Measurements from ENCODE around the gene UBR1.

UBR1 gene

DNA sequence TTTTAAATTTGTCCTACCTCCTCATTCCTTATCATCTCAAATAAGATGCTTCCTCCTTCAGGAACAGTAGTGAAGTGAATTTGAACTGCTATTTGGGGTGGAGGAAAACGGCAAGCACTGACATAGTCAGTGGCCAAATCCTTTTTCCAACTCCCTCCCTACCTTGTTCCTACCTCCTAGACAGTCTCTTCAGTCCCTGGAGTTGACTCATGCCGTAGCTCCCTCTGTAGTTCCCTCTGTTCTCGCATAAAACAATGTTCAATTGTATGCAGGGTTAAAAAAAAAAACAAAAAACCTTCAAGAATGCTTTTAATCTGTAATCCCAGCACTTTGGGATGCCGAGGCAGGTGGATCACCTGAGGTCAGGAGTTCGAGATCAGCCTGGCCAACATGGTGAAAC, 1.4 kb downstream of the UBR1 start:
- Histone ChIP-seq H3K4me3 (ENCODE audit: low read depth, low read length) (peak overlapping the region; percentile 98; the same call in 1 of the 2 replicates), H3K9me3 (no peaks in the 10 kb centered on the region)
- no peak for DNase-seq

GRCh38 chr15:43103907-43104306, 1.9 kb downstream of the UBR1 start:
- no peak overlapping the region; the same call in 1 of the 2 replicates for H3K4me3 ChIP-seq (ENCODE audit: low read depth, low read length)

More for the DNA sequence above, 1.4 kb downstream of the UBR1 start:
- no peaks in the 10 kb centered on the region for H3K4me1 ChIP-seq
- TF ChIP-seq, protein P1, sequence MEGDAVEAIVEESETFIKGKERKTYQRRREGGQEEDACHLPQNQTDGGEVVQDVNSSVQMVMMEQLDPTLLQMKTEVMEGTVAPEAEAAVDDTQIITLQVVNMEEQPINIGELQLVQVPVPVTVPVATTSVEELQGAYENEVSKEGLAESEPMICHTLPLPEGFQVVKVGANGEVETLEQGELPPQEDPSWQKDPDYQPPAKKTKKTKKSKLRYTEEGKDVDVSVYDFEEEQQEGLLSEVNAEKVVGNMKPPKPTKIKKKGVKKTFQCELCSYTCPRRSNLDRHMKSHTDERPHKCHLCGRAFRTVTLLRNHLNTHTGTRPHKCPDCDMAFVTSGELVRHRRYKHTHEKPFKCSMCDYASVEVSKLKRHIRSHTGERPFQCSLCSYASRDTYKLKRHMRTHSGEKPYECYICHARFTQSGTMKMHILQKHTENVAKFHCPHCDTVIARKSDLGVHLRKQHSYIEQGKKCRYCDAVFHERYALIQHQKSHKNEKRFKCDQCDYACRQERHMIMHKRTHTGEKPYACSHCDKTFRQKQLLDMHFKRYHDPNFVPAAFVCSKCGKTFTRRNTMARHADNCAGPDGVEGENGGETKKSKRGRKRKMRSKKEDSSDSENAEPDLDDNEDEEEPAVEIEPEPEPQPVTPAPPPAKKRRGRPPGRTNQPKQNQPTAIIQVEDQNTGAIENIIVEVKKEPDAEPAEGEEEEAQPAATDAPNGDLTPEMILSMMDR (IDR thresholded peaks at IDR 0.05; ENCODE audit: low read depth, low read length) = no peak
- no peaks in the 10 kb centered on the region for H3K27me3 ChIP-seq
- H3K36me3 ChIP-seq = peaks cover 22% of the 10 kb centered on the region

DNA sequence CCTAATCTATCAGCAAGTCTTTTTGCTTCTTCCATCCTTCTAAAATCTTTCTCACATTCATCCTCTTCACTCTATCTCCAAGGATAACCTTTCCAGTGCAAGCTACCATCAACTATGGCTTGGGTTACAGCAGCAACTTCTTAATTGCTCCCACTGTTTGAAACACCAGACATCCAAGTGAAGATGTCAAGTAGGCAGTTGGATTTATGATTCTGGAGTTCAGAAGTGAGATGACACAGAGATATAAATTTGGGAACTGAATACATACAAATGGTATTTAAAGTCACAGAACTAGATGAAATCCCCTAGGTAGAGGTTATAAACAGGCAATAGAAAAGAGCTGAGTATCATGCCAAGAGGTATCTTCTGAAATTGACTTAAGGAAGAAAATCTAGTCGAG, 3.7 kb downstream of the UBR1 start:
- Histone ChIP-seq H3K36me3 (peaks cover 28% of the 10 kb centered on the region), H3K4me3 (ENCODE audit: low read depth, low read length) (no peak overlapping the region), H3K9me3 (no peaks in the 10 kb centered on the region), H3K4me1 (no peaks in the 10 kb centered on the region), H3K27me3 (no peaks in the 10 kb centered on the region)
- TF ChIP-seq, protein P1 (IDR thresholded peaks at IDR 0.05; ENCODE audit: low read depth, low read length) = no peak
- no peak for DNase-seq

More at GRCh38 chr15:43103907-43104306, 1.9 kb downstream of the UBR1 start:
- no peaks in the 10 kb centered on the region for H3K9me3 ChIP-seq
- no peak for DNase-seq
- TF ChIP-seq, protein P1 (IDR thresholded peaks at IDR 0.05; ENCODE audit: low read depth, low read length) = no peak
- H3K4me1 ChIP-seq = no peaks in the 10 kb centered on the region
- H3K27me3 ChIP-seq = no peaks in the 10 kb centered on the region
- H3K36me3 ChIP-seq = peaks cover 23% of the 10 kb centered on the region

GRCh38 chr15:43100971-43101370, 4.9 kb downstream of the UBR1 start:
- no peaks in the 10 kb centered on the region for H3K27me3 ChIP-seq
- no peak overlapping the region for H3K4me3 ChIP-seq (ENCODE audit: low read depth, low read length)
- TF ChIP-seq, protein P1 (IDR thresholded peaks at IDR 0.05; ENCODE audit: low read depth, low read length) = no peak
- peaks cover 28% of the 10 kb centered on the region for H3K36me3 ChIP-seq
- H3K4me1 ChIP-seq = no peaks in the 10 kb centered on the region
- no peaks in the 10 kb centered on the region for H3K9me3 ChIP-seq
- no peak for DNase-seq

GRCh38 chr15:43099105-43099845, 6.6 kb downstream of the UBR1 start:
- Histone ChIP-seq H3K9me3 (no peaks in the 10 kb centered on the region), H3K4me3 (ENCODE audit: low read depth, low read length) (no peak overlapping the region), H3K4me1 (no peaks in the 10 kb centered on the region), H3K27me3 (no peaks in the 10 kb centered on the region), H3K36me3 (peaks cover 28% of the 10 kb centered on the region)
- DNase-seq = no peak
- TF ChIP-seq, protein P1 (IDR thresholded peaks at IDR 0.05; ENCODE audit: low read depth, low read length) = no peak

DNA sequence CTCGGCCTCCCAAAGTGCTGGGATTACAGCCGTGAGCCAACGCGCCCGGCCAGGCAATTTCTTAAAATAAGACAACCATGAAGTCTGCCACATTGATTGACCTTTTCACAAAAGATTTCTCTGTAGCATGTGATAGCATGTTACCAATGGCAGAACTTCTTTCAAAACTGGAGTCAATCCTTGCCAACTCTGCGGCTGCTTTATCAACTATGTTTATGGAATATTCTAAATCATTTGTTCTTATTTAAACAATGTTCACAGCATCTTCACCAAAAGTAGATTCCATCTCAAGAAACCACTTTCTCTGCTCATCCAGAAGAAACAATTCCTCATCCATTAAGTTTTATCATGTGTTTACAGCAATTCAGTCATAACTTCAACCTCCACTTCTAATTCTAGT, 9.4 kb downstream of the UBR1 start:
- Histone ChIP-seq H3K36me3 (peaks cover 26% of the 10 kb centered on the region), H3K9me3 (no peaks in the 10 kb centered on the region), H3K4me1 (no peaks in the 10 kb centered on the region), H3K27me3 (no peaks in the 10 kb centered on the region), H3K4me3 (ENCODE audit: low read depth, low read length) (no peak overlapping the region)
- no peak for DNase-seq
- TF ChIP-seq, protein P1 (IDR thresholded peaks at IDR 0.05; ENCODE audit: low read depth, low read length) = no peak
